Epithelial cell of proximal tubule (primary cell): ENCODE measurements around the gene LYRM7. TPM values are rescaled to one million over a fixed set of nuclear protein-coding genes. Genes with fewer than 3 reads are reported as not detected.

Source experiments
- DNase-seq: peaks from one replicate; pipeline ENCODE4 v3.0.0-alpha.2; 2011; ENCODE audit warnings: low read depth
- H3K4me3 ChIP-seq: 2 replicates; pipeline ENCODE4 v1.5.1; 2011; ENCODE audit warnings: low read depth, mild to moderate bottlenecking, low read length
- CTCF ChIP-seq: conservative IDR thresholded peaks from 2 replicates; pipeline ENCODE4 v1.5.1; 2012; ENCODE audit warnings: low read depth, mild to moderate bottlenecking, low read length
- total RNA-seq: library from RNA; depleted of rRNA; stranded (reverse); fragments of >200 nt; gene quantifications from 2 replicates; pipeline ENCODE4 v1.2.3, GENCODE V29; 2015

The LYRM7 gene
- total RNA-seq, 1 donor from 2014 or later, result 1.5 TPM

- H3K4me3 ChIP-seq, result no peak overlapping the region
- TF ChIP-seq CTCF, result no peak
- no peak for DNase-seq
These were observed 49.8 kb downstream of the LYRM7 start for GRCh38 chr5:131220566-131220965.

GRCh38 chr5:131221008-131221703 is 50.4 kb downstream of the LYRM7 start:
- no peak for TF ChIP-seq CTCF
- H3K4me3 ChIP-seq, result no peak overlapping the region

GRCh38 chr5:131221888-131222287 is 51.1 kb downstream of the LYRM7 start:
- H3K4me3 ChIP-seq, result no peak overlapping the region
- DNase-seq, result no peak
- TF ChIP-seq CTCF, result no peak

More at GRCh38 chr5:131221008-131221703, 50.4 kb downstream of the LYRM7 start:
- DNase-seq, result no peak

- DNase-seq, result no peak
- no peak for TF ChIP-seq CTCF
- H3K4me3 ChIP-seq, result no peak overlapping the region
These were observed 52.0 kb downstream of the LYRM7 start for GRCh38 chr5:131222731-131223130.

- no peak overlapping the region for H3K4me3 ChIP-seq
- TF ChIP-seq CTCF, result no peak
- no peak for DNase-seq
These were observed 53.1 kb downstream of the LYRM7 start for GRCh38 chr5:131223751-131224386.

- no peak for DNase-seq
- no peak for TF ChIP-seq CTCF
- no peak overlapping the region for H3K4me3 ChIP-seq
These were observed 53.9 kb downstream of the LYRM7 start for GRCh38 chr5:131224387-131225201.
